Measurements from ENCODE around the gene KRTAP5-7. TPM values are rescaled to one million over a fixed set of nuclear protein-coding genes. Genes with fewer than 3 reads are reported as not detected.

KRTAP5-7 gene
- total and polyA plus RNA-seq, 2 donors (not counting 3 experiments of a cell fraction or from before 2014, with no cell fraction given) = 0.07 TPM; not detected in 1

GRCh38 chr11:71519546-71519945 is 7.5 kb upstream of the KRTAP5-7 start:
- no peak overlapping the region for H3K27ac ChIP-seq (ENCODE audit: insufficient read depth, low read depth, low read length)
- dilution Hi-C loops (cut with MboI; ENCODE audit: extremely low pct_ligation_motif_present, low sequenced_read_pairs) = no loop called here
- TF ChIP-seq MYC (IDR thresholded peaks at IDR 0.05; ENCODE audit: low read depth, low read length) (no peak), JUN (IDR thresholded peaks at IDR 0.05; ENCODE audit: borderline replicate concordance, insufficient read depth, insufficient read length, low read depth) (no peak), POLR2AphosphoS5 (IDR thresholded peaks at IDR 0.05; ENCODE audit: insufficient read depth, low read depth, low read length) (no peak), FOS (IDR thresholded peaks at IDR 0.05; ENCODE audit: borderline replicate concordance, insufficient read depth, low read length) (no peak), MAX (IDR thresholded peaks at IDR 0.05; ENCODE audit: insufficient read depth, insufficient read length) (no peak), GATA2 (IDR thresholded peaks at IDR 0.05; ENCODE audit: insufficient read depth, insufficient read length, low read depth, low read length) (no peak), POLR2A (IDR thresholded peaks at IDR 0.05; ENCODE audit: low read depth, low read length) (no peak), EZH2 (IDR thresholded peaks at IDR 0.05; ENCODE audit: borderline replicate concordance, low read depth, low read length, severe bottlenecking) (no peak)
- TF ChIP-seq, protein P1, sequence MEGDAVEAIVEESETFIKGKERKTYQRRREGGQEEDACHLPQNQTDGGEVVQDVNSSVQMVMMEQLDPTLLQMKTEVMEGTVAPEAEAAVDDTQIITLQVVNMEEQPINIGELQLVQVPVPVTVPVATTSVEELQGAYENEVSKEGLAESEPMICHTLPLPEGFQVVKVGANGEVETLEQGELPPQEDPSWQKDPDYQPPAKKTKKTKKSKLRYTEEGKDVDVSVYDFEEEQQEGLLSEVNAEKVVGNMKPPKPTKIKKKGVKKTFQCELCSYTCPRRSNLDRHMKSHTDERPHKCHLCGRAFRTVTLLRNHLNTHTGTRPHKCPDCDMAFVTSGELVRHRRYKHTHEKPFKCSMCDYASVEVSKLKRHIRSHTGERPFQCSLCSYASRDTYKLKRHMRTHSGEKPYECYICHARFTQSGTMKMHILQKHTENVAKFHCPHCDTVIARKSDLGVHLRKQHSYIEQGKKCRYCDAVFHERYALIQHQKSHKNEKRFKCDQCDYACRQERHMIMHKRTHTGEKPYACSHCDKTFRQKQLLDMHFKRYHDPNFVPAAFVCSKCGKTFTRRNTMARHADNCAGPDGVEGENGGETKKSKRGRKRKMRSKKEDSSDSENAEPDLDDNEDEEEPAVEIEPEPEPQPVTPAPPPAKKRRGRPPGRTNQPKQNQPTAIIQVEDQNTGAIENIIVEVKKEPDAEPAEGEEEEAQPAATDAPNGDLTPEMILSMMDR (IDR thresholded peaks at IDR 0.05; ENCODE audit: extremely low read depth in 1 of 2, insufficient read depth in 1 of 2, low read depth in 1 of 2, low read length in 2 of 2) = no peak
- ChIA-PET CTCF (interaction anchor here (1.1 kb wide), 1 partner anchor 44 kb away, joined by 4 read pairs; no protein-coding TSS in a partner anchor), POLR2A (no interaction called here)
- H3K4me3 ChIP-seq (replicated peaks in 1 of 3; ENCODE audit: insufficient read depth in 1 of 3, low read depth in 1 of 3, low read length in 3 of 3) = no peak overlapping the region
- no peak overlapping the region for H2AFZ ChIP-seq (ENCODE audit: low read depth, low read length)
- no peaks in the 10 kb centered on the region for H3K27me3 ChIP-seq (ENCODE audit: control insufficient read depth in 2 of 2, insufficient read depth in 2 of 2, low read length in 2 of 2)
- no peaks in the 10 kb centered on the region for H4K20me1 ChIP-seq (replicated peaks; ENCODE audit: control insufficient read depth, extremely low read depth, insufficient read depth, low read length)
- no peaks in the 10 kb centered on the region for H3K79me2 ChIP-seq (ENCODE audit: control insufficient read depth, insufficient read depth, low read length)
- no peak for FAIRE-seq
- H3K9ac ChIP-seq (replicated peaks; ENCODE audit: extremely low read depth, insufficient read depth, low read length) = no peak overlapping the region
- intact Hi-C loops (cut with micrococcal nuclease) = no loop called here
- no peak overlapping the region for H3K4me2 ChIP-seq (ENCODE audit: insufficient read depth, low read length)
- BruUV-seq (replicated peaks) = no TSS peak
- H3K9me1 ChIP-seq (replicated peaks; ENCODE audit: control insufficient read depth, extremely low read depth, insufficient read depth, low read length) = no peaks in the 10 kb centered on the region
- no peaks in the 10 kb centered on the region for H3K4me1 ChIP-seq (ENCODE audit: control insufficient read depth, extremely low read depth, insufficient read depth, low read length)
- H3K9me3 ChIP-seq (replicated peaks; ENCODE audit: control insufficient read depth, insufficient read depth, low read length) = no peaks in the 10 kb centered on the region
- DNase-seq (ENCODE audit: low read depth, low spot score) = no peak
- no peaks in the 10 kb centered on the region for H3K36me3 ChIP-seq (ENCODE audit: control insufficient read depth in 2 of 2, extremely low read depth in 1 of 2, insufficient read depth in 2 of 2, low read length in 2 of 2)

Measured in endothelial cell of umbilical vein (primary cell).